NCI-H187 treated with DMSO at 0.1 percent for 48 hours (cell line): ENCODE measurements around the gene MYO3A.

Source experiments
- DNase-seq: peaks from one replicate; lab custom pipeline; 2025; lab: John Stamatoyannopoulos, UW

The MYO3A gene, protein sequence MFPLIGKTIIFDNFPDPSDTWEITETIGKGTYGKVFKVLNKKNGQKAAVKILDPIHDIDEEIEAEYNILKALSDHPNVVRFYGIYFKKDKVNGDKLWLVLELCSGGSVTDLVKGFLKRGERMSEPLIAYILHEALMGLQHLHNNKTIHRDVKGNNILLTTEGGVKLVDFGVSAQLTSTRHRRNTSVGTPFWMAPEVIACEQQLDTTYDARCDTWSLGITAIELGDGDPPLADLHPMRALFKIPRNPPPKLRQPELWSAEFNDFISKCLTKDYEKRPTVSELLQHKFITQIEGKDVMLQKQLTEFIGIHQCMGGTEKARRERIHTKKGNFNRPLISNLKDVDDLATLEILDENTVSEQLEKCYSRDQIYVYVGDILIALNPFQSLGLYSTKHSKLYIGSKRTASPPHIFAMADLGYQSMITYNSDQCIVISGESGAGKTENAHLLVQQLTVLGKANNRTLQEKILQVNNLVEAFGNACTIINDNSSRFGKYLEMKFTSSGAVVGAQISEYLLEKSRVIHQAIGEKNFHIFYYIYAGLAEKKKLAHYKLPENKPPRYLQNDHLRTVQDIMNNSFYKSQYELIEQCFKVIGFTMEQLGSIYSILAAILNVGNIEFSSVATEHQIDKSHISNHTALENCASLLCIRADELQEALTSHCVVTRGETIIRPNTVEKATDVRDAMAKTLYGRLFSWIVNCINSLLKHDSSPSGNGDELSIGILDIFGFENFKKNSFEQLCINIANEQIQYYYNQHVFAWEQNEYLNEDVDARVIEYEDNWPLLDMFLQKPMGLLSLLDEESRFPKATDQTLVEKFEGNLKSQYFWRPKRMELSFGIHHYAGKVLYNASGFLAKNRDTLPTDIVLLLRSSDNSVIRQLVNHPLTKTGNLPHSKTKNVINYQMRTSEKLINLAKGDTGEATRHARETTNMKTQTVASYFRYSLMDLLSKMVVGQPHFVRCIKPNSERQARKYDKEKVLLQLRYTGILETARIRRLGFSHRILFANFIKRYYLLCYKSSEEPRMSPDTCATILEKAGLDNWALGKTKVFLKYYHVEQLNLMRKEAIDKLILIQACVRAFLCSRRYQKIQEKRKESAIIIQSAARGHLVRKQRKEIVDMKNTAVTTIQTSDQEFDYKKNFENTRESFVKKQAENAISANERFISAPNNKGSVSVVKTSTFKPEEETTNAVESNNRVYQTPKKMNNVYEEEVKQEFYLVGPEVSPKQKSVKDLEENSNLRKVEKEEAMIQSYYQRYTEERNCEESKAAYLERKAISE (N-terminal part only)

DNA sequence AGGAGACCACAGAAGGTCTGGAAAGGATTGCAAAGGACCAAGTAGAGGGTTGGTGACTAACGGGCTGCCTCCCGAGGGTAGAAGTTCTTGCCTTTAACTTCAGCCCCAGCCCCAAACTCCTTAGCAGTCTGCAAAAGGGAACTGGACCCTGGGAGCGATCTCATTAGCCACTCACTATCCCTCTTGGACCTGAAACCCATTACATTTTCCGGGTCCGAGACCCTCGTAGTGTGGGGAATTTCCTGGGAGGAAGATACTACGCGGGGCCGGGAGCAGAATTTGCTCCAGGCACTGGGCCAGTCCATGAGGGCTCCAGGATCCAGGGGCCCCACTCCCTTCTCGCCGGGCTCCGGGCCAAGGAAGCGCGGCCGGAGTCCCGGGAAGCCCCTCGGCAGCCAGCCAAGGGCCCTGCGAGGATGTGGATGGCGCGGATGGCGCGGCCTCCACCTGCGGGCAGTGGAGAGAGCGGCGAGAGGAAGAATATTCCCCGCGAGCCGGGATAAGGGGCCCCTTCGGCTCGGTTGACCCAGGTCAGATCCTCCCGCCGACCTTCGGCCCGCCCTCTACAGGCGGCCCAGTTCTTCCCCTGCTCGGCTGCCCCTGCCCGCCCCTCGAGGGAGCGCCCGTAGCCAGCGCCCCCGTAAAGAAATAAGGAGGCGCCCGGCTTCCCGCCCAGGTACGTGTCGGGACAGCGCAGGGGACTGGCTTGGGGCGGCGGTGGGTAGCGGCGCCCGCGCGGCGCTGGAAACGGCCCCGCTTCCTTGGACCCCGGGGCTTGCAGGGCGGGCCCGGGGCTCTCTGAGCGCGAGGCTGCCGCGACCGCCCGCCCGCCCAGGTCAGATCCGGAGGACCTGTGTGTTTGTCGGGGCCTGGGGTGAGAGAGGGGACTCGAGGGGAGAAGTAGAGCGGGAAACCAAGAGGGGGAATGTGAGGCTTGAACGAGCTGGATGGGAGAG, at the start of gene MYO3A:
Gene MYO3A (plus strand): TSS at position 577 of the 956 bp plus-strand sequence. CDS start 17,882 bp downstream, outside the sequence.
- no peak for DNase-seq

DNA sequence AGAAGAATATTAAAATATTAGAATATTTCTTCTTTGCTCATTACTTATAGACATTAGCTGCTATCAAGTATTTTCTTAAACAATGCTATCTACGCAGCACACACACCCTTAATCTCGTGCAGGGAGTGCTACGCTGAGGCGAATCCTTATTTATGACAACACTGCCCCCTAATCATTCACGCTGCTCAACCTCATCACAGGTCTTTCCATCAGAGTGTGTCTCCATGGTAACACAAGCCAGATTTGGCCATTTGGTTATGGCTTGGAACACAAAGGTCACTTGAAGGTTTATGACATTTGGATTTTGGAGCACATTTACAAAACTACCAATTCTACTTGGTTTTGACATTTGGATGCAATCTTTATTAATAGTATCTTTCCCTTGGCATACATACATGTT, 45.4 kb upstream of the MYO3A start:
- no peak for DNase-seq

DNA sequence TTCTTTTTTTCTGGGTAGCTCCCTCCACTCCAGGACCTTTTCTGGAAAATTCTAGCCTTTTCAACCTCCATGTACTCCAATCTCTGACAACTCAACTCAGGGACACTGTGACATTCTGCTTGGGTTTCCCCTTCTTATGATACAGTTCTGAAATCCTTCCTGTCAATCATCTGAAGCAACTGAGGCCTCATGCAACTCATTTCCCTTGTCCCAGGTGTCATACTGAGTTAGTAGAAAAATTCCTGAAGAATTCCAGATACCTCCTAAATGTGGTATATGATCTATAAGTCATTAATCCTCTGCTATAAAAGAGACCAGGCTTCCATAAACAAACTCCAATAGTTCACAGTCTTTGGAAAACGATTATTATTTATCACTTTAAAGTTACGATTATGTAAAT, 43.0 kb upstream of the MYO3A start:
- no peak for DNase-seq

DNA sequence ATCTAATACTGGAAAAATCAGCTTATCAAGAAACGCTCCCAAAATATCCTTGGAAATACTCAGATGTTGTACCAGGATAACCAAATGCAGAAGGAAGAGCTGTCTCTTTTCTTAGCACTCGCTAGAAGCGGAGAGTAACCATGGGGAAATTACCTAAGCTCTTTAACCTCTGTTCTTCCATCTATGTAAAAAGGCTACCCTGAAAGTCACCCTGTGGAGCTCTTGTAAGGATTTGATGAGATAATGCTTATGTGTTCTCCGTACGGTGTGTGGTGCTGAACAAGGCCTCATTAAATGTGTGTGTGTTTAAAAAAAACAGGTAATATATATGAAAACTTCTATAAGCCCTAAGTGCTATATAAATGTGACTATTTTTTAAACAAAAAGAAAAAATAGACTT, 38.2 kb upstream of the MYO3A start:
- DNase-seq = no peak

DNA sequence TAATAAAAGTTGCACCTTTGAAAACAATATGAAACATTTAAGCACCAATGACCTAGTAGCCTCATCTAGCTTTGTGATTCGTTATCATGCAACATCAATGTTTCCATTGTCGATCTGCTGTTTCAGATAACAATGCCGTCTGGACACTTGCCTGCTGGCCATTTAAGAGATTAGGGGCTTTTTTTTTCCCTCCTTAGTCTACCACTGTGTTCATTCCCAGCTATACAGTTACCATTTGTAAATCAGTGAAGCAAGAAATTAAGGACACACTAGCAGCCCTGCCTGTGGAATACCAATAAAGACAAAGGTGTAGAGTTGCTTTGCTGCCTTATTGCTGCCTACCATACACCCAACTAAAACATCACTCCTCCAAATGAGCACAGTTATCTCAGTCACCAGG, 37.6 kb upstream of the MYO3A start:
- DNase-seq = no peak

DNA sequence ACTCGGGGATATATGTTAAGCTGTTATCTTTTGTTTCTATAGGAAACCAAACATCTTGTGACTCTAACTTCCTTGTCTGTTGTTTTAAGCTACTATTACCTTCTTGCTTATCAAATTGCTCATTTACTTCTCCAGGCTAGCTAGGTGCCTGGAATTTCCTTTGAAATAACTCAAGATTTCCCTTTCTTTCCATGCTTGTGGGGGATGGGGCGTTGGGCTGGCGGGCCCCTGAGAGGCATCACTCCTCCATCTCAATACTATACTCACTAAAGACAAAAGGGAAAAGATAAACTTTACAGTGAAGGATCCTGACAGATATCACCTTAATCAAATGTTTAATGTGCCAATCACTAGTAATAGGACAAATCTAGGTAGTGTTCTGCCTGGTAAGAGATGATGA, 34.7 kb upstream of the MYO3A start:
- no peak for DNase-seq

DNA sequence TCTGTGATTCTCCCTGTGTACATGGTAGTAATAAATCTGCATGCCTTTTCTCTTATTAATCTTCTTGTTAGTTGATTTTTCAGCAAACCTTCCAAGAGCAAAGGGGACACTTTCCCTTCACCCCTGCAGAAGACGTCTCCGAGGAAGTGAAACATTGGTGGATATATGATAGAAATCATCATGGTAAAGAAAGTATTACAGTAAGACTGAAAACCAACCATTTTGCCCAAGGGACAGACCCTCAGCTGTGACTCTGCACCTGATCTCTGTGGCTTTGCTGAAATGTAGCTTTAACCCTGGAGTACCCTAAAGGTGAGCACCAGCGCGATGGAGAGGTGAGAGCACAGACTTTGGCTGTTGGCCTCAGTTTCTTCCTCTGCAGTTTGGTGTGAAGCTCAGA, 32.8 kb upstream of the MYO3A start:
- no peak for DNase-seq

DNA sequence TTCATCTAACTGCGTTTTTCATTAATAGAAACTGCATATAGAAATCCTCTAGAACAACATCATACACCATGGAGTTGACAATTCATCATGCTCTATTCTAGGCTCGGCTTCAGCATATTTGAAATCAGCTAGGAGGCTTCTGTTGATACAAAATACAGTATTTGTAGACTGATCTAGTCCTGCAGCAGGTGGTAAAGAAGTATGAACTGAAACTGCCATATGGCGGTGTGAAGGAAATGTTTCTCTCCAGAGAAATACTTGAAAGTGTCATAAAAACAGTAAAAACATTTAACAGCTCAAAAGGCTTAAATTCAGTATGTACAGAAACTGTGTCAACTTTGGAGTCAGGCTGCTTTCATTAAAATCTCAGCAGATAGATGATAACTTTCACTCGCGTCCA, 32.0 kb upstream of the MYO3A start:
- no peak for DNase-seq

DNA sequence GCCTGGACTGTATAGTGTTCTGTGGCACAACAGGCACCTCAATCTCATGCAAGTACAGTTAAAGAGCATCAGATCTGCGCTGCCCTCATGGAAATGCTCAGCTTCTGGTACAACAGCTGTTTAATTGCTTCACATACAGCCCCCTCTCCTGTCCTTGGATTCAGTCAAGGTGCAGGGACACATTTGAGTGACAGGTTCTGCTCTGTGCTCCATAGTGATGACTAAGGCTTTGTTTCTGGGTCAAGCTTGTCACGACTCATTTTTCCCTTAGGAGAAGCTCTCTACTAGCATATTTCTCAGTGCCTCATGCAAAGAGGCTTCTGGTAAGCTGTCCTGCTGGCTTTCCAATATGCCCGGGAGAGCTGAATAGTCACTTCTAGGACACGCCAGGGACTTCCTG, 26.8 kb upstream of the MYO3A start:
- DNase-seq = no peak

DNA sequence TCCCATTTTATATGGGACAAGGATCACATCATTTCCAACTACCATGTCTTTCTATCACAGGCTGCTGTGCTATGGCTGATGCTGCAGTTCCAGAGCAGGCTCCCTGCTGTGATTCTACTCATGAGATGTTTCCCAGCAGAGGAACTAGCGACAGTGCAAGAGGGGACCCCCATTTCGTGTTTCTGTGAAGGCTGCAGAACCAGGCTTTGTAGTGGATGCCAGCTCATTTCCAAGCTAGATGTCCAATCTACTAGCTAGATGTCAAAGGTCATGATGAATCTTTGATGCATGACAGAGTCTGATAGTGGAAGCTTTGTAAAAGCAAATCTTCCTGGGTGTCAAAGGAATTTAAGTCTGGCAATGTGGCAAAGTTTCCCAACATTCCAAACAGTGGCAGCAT, 21.2 kb upstream of the MYO3A start:
- no peak for DNase-seq

DNA sequence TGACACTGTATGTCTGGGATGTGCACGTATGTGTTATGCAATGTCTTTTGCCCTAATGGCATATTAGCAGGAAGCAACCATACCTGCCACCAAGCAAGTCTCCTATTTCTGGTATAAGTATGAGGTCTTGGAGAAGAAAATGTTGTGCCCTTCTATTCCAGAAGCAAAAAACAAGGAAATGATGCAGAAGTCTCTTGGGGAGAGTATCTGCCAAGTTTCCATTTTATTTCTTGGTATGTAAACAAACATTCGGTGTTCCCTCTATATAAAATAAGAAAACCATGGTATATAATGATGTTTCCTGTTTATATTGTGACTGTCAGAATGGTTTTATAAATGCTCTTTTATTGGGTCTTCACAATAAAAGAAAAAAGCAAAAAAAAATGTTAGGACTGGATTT, 19.3 kb upstream of the MYO3A start:
- no peak for DNase-seq

DNA sequence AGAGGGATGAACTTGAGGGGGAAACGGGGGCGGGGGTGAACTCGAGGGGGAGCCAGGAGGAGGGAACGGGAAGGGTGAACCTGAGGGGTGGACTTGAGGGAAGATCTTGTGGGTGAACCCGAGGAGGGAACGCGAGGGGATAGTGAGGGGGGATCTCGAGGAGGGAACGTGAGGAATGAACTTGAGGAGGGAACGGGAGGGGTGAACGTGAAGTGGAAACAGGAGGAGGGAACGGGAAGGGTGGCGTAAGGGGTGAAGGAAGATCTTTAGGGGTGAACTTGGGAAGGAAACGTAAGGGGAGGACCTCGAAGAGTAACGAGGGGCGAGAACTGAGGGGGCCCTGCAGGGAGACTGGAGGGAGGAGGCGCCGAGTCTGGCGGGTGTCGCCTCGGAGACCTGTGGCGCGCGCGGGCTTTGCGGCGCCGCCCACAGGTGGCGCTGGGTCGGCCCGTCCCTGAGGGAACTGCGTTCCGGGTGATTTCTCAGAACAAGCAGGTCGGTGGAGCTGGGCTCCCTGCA, 651 bp downstream of the MYO3A start:
- DNase-seq = no peak

DNA sequence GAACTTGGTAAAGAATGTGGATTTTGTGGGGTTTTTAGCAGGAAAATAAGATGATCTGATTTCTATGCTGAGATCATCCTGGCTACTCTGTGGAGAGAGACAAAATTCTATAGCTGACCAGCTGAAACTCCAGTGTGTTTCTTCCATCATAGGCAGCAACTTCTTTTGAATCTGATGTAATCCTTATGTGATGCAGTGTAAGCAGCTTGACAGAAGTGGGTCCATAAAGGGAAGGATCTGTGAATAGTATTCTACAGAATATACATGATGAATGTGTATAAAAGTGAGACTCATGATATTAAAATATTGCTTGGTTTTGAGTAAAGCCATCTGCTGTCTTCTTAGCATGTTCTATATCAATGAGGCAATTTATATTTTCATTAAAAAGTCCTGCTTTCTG, 4.4 kb downstream of the MYO3A start:
- DNase-seq = no peak

DNA sequence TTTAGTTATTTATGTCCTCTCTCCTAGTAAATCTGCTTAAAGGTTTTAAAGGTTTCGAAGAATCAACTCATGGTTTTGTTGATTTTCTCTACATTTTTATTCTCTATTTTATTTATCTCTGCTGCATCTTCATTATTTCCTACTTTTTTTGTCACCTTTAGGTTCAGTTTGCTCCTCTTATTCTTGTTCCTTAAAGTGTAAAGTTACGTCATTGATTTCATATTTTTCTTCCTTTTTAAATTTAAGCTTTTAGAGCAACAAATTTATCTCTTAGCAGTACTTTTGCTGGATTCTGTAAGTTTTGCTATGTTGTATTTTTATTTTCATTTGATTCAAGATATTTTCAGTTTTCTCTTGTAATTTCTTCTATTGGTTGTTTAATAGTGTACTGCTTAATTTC, 10.7 kb downstream of the MYO3A start:
- no peak for DNase-seq

DNA sequence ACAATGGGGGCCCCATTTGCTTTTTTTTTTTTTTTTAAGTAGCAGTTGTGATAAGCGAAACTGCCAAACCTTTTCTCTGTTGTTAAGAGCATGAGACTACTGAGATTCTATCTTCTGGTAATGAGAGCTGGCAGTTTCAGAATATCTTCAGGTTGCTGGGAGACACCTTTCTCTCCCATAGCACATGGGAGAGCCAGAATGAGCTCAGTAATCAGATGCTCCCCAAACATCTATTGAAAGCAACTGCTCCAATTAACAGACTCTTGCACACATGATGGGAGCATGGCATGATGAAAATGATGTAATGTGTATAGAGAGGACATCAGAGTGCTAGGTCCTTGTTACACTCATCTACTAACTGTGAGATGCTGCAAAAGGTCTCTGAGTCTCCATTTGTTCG, 18.8 kb downstream of the MYO3A start:
- no peak for DNase-seq

DNA sequence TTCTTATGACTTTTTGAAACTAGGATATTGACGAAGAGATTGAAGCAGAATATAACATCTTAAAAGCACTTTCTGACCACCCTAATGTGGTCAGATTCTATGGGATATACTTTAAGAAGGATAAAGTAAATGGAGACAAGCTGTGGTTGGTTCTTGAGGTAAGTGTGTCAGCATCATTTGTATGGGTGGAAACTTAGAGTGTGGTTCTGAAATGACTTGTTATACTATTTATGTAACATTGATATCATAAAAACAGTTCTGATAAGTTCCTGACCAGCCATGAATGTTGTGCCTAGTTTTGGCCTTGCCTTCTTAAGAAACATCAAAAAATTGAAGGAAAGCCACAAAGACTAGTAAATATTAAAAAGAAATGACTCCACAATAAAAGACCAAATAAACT, 20.8 kb downstream of the MYO3A start:
- no peak for DNase-seq

DNA sequence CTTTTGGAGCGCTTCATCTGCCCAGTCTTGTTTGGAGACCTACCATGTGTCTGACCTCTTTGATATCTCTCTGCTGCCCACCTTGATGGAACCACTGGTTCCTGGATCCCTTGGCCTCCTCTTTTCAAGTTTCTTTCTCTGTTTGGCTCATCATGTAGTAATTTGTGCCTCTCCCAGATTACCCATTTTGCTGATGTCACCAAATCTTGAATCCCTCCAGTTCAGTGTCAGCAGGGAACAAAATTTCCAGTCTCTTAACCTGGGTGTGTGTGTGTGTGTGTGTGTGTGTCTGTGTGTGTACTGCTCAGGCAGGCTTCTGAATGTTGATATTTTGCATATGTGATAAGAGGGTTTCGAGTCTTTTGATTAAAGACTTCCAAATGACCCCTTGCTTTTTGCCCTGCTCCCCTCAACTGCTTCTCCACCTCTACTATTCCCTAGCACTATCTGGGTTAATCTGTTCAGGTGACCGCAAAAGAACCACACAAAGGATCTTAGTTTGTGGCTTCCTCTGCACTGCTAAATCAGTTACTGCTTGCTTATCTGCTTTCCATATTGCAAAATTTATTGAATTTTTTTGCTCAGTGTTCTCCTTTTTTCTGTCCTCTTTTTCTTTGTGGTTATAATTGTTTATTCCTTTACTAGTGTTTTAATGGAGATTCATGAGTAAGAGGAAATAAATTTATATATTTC, 25.7 kb downstream of the MYO3A start:
- no peak for DNase-seq

DNA sequence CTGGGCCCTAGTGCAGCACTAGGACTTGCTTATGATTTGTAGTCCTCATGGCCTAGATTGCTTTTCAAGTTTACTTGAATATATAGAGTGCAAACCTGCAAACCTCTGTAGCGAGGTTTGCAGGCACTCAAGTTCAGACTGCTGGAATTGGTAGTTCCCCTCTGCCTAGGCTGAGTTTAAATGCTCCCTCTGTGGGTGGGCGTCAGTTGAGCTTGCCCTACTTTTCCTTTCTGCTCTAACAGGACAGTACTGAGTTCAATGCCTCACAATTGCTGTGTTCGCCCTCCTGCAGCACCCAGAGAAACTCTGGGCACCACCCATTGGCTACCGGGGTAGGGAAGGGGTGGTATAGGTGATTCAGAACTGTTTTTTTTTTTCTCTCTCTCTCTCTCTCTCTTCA, 31.6 kb downstream of the MYO3A start:
- DNase-seq = no peak

DNA sequence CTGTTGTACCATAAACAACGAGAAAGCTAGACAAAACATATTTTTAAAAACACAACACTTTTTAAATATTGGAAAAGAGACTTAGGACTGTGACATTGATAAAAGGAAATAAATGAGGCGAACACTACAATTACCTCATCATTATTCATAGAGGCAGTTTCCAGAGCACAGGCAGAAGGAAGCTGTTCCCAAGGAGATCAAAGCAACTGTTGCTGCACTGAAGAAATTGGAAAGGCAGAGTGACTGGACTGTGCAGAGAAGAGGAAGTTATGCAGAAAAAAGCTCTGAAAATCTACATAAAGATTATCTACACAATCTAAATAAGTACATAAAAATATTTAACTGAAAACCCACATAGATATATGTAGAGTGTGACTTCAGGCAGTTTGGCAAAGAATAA, 32.8 kb downstream of the MYO3A start:
- DNase-seq = no peak

DNA sequence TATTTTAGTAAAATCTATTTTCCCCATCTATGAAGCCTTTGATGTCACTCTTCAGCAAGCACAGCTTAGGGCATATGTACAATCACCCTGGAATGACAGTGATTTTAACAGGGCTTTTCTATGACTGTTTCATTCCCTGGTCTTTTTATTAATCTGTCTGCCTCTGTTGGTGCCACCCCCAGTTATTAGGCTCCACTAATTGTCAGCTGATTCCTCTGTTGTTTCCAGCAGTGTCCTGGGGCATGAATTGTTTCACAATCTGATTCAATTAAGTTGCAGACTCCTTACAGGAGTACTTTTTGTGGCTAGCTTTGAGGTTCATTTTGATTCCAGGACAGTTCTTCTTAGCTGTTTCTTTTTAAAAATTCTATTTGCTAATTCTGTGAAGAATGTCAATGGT, 38.6 kb downstream of the MYO3A start:
- no peak for DNase-seq
